ENCODE measurements around the gene LIN7B. TPM values are rescaled to one million over a fixed set of nuclear protein-coding genes. Genes with fewer than 3 reads are reported as not detected.

Gene LIN7B
- total RNA-seq, 1 experiment from 2014 or later = 2.6 TPM

DNA sequence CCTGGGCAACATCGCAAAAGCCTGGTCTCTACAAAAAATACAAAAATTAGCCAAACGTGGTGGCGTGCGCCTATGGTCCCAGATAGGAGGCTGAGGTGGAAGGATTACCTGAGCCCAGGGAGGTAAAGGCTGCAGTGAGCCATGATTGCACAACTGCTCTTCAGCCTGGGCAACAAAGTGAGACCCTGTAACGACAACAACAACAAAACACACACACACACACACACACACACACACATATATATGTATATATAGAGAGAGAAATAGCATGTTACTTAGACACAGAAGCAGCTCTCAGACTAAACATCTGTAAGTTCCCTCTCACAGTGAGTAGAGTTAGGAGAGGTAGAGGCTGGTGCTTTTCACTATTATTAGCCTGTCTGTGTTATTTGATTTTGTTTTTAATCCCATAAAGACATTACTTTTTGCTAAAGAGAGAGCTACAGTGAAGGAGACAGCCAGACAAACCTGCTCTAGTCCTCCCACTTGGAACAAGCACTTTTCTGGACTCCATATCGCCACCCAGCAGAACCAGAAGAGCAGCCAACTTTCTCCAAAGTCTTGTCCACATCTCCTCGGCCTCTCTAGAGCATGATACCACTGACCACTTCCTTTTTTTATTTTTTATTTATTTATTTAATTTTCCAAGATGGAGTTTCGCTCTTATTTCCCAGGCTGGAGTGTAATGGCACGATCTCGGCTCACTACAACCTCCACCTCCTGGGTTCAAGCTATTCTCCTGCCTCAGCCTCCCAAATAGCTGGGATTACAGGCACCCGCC lies 2.8 kb upstream of the LIN7B start:
- no peaks in the 10 kb centered on the region for H3K9me3 Mint-ChIP-seq (ENCODE audit: unreplicated experiment)
- POLR2A ChIA-PET = interaction anchor here (0.5 to 0.7 kb wide), 2 partner anchors 36 to 759 kb away, joined by 3 read pairs; no protein-coding TSS in a partner anchor
- TF ChIP-seq, protein P1, sequence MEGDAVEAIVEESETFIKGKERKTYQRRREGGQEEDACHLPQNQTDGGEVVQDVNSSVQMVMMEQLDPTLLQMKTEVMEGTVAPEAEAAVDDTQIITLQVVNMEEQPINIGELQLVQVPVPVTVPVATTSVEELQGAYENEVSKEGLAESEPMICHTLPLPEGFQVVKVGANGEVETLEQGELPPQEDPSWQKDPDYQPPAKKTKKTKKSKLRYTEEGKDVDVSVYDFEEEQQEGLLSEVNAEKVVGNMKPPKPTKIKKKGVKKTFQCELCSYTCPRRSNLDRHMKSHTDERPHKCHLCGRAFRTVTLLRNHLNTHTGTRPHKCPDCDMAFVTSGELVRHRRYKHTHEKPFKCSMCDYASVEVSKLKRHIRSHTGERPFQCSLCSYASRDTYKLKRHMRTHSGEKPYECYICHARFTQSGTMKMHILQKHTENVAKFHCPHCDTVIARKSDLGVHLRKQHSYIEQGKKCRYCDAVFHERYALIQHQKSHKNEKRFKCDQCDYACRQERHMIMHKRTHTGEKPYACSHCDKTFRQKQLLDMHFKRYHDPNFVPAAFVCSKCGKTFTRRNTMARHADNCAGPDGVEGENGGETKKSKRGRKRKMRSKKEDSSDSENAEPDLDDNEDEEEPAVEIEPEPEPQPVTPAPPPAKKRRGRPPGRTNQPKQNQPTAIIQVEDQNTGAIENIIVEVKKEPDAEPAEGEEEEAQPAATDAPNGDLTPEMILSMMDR (IDR thresholded peaks at IDR 0.05; ENCODE audit: unreplicated experiment) = no peak
- H3K27ac Mint-ChIP-seq (ENCODE audit: low read depth, unreplicated experiment) = no peak overlapping the region
- CTCF ChIA-PET = interaction anchor here (0.6 to 1.0 kb wide), 2 partner anchors 35 to 88 kb away, joined by 4 read pairs; no protein-coding TSS in a partner anchor
- H3K27me3 Mint-ChIP-seq (ENCODE audit: insufficient read depth, unreplicated experiment) = no peaks in the 10 kb centered on the region
- peaks cover 47% of the 10 kb centered on the region for H3K36me3 Mint-ChIP-seq (ENCODE audit: insufficient read depth, unreplicated experiment)
- intact Hi-C loops (cut with micrococcal nuclease) = loop anchor here (5.0 kb wide), 1 partner anchor 36 kb away; no protein-coding TSS in a partner anchor
- H3K4me1 Mint-ChIP-seq (ENCODE audit: insufficient read depth, unreplicated experiment) = peaks cover 17% of the 10 kb centered on the region
- no peak overlapping the region for H3K4me3 Mint-ChIP-seq (ENCODE audit: unreplicated experiment)
- no peak for DNase-seq (ENCODE audit: unreplicated experiment)
- no TSS peak for BruUV-seq (replicated peaks)

DNA sequence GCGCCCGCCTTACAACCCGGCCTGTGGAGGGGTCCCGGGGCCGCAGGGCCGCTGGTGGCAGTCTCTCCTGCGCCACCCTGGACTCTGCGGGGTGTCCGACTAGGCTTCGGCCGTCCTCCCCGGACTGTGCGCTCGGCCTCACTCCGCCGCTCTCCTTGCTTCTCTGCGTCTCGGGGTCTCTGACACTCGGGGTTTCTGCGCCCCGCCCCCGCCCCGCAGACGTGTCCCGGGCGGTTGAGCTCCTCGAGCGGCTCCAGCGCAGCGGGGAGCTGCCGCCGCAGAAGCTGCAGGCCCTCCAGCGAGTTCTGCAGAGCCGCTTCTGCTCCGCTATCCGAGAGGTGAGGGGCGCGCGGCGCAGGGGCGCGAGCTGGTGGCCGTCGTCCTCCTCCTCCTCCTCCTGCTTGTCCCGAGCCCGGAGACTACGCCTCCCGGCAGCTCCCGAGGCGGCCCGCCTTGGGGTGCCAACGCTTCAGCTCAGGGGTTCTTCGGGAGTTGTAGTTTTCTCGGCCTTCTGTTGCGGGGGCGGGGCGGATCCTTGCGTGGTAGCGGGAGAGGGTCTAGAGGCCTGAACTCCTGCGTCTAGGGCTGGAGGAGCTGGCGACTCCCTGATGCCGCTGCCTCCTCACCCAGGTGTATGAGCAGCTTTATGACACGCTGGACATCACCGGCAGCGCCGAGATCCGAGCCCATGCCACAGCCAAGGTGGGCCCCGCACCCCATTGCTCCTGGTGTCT lies 627 bp downstream of the LIN7B start:
- H3K36me3 Mint-ChIP-seq (ENCODE audit: insufficient read depth, unreplicated experiment) = peaks cover 28% of the 10 kb centered on the region
- H3K9me3 Mint-ChIP-seq (ENCODE audit: unreplicated experiment) = no peaks in the 10 kb centered on the region
- CTCF ChIA-PET = interaction anchor here (0.5 to 3.8 kb wide), 15 partner anchors 9 to 122 kb away, joined by 3 to 22 read pairs (median 5); partner anchors contain the start of genes GYS1 and RUVBL2
- TF ChIP-seq, protein P1 (IDR thresholded peaks at IDR 0.05; ENCODE audit: unreplicated experiment) = no peak
- H3K4me3 Mint-ChIP-seq (ENCODE audit: unreplicated experiment) = peak overlapping the region; percentile 73
- intact Hi-C loops (cut with micrococcal nuclease) = loop anchor here (5.0 kb wide), 1 partner anchor 33 kb away; no protein-coding TSS in a partner anchor
- H3K27ac Mint-ChIP-seq (ENCODE audit: low read depth, unreplicated experiment) = no peak overlapping the region
- POLR2A ChIA-PET = interaction anchor here (0.6 to 2.2 kb wide), 17 partner anchors 9 to 755 kb away, joined by 3 to 8 read pairs (median 4); partner anchors contain the start of genes GYS1, RUVBL2 and TRPM4
- peaks cover 34% of the 10 kb centered on the region for H3K4me1 Mint-ChIP-seq (ENCODE audit: insufficient read depth, unreplicated experiment)
- no peak for DNase-seq (ENCODE audit: unreplicated experiment)
- H3K27me3 Mint-ChIP-seq (ENCODE audit: insufficient read depth, unreplicated experiment) = no peaks in the 10 kb centered on the region
- no TSS peak for BruUV-seq (replicated peaks)

DNA sequence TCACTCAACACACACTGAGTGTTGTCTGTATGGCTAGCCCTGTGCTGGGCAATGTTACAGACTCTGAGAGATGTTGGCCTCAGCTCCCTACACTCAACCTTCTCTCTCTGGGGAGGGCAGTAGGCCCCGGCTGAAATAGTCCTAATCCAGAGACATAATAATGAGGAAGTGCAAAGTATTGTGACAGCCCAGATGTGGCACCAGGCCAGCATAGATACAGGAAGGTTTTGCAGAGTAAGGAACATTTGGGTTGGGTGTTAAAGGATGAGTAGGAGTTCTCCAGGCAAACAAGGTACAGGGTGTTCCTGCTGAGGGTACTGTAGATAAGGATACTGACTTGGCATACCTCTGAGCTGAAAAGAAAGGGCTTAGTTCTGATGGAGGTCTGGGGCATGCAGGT lies 2.4 kb downstream of the LIN7B start:
- TF ChIP-seq, protein P1 (IDR thresholded peaks at IDR 0.05; ENCODE audit: unreplicated experiment) = no peak
- intact Hi-C loops (cut with micrococcal nuclease) = no loop called here
- Mint-ChIP-seq H3K27me3 (ENCODE audit: insufficient read depth, unreplicated experiment) (no peaks in the 10 kb centered on the region), H3K4me3 (ENCODE audit: unreplicated experiment) (peak overlapping the region; percentile 83), H3K36me3 (ENCODE audit: insufficient read depth, unreplicated experiment) (peaks cover 13% of the 10 kb centered on the region), H3K4me1 (ENCODE audit: insufficient read depth, unreplicated experiment) (peaks cover 42% of the 10 kb centered on the region), H3K27ac (ENCODE audit: low read depth, unreplicated experiment) (no peak overlapping the region), H3K9me3 (ENCODE audit: unreplicated experiment) (no peaks in the 10 kb centered on the region)
- no TSS peak for BruUV-seq (replicated peaks)
- no peak for DNase-seq (ENCODE audit: unreplicated experiment)
- ChIA-PET CTCF (interaction anchor here (0.6 to 2.6 kb wide), 5 partner anchors 19 to 87 kb away, joined by 3 to 8 read pairs (median 4); no protein-coding TSS in a partner anchor), POLR2A (interaction anchor here (0.5 to 2.4 kb wide), 3 partner anchors 12 to 526 kb away, joined by 3 to 8 read pairs (median 3); partner anchors contain the start of genes GYS1 and SCAF1)

Data from MCF 10A (cell line).